AG04450 (cell line): ENCODE results near the gene NPRL2. TPM values are rescaled to one million over a fixed set of nuclear protein-coding genes. Genes with fewer than 3 reads are reported as not detected.

Experiments used
- CTCF ChIA-PET: fragments of 300-600, 350-600 bp; formaldehyde crosslinking; extraction: SDS; loops from one replicate; lab custom pipeline; 2022; ENCODE audit warnings: antibody characterized with exemption, inconsistent platforms; lab: Charles Lee
- POLR2A ChIA-PET: fragments of 350-600 bp; formaldehyde crosslinking; extraction: SDS; loops from one replicate; lab custom pipeline; 2021; ENCODE audit warnings: antibody characterized with exemption, inconsistent platforms; lab: Yijun Ruan, JAX
- DNase-seq: peaks from one replicate; pipeline ENCODE4 v3.0.0-alpha.2; 2011; ENCODE audit warnings: low read depth, low spot score
- H3K27ac ChIP-seq: one replicate; pipeline ENCODE4 v1.5.1; 2012; ENCODE audit warnings: low read depth, low read length, control low read depth
- H3K27me3 ChIP-seq: one replicate; pipeline ENCODE4 v1.6.0; 2012; ENCODE audit warnings: low read length; ENCODE audit not compliant: control insufficient read depth, insufficient read depth
- H3K4me3 ChIP-seq: 2 replicates; pipeline ENCODE4 v1.5.1; 2011; ENCODE audit warnings: mild to moderate bottlenecking, low read depth, low read length, control low read depth
- H3K9me3 ChIP-seq: 2 replicates; pipeline ENCODE4 v1.5.1; 2012; ENCODE audit warnings: low read length; ENCODE audit not compliant: control insufficient read depth, insufficient read depth
- CTCF ChIP-seq: IDR thresholded peaks from 2 replicates; pipeline ENCODE4 v1.5.1; 2011; ENCODE audit warnings: low read depth, low read length, control low read depth, inconsistent platforms
- polyA plus RNA-seq: library from polyadenylated mRNA; depleted of rRNA; stranded (reverse); fragments of >200 nt; gene quantifications from 2 replicates; pipeline ENCODE4 v1.2.3, GENCODE V29; 2011; rRNA removed

Gene NPRL2
- polyA plus RNA-seq, 1 experiment = 25.6 TPM

DNA sequence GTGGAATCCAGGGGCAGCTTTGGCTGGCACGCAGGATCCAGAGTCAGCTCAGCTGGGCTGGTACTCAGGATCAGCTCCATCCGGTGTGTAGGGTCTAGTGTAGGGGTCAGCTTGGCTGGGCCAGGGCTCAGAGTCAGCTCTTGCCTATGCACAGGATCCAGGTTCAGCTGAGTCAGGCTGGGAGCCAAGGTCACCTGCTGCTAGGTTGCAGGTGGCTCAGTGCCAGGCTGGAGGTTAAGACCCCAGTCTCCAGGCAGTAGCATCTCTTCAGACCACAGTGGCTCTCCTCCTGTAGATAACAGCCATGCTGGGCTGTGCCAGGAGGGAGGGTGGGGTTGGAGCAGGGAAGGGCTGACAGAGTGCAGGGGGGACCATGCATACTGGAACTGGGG lies 53.2 kb downstream of the NPRL2 start:
- DNase-seq = no peak
- ChIA-PET POLR2A (no interaction called here), CTCF (interaction anchor here (0.7 to 1.6 kb wide), 2 partner anchors 51 to 71 kb away, joined by 3 to 4 read pairs; no protein-coding TSS in a partner anchor)
- H3K4me3 ChIP-seq = no peak overlapping the region
- no peak overlapping the region for H3K27ac ChIP-seq
- H3K27me3 ChIP-seq = no peaks in the 10 kb centered on the region
- H3K9me3 ChIP-seq = no peaks in the 10 kb centered on the region; the same call in 1 of the 2 replicates
- no peak for TF ChIP-seq CTCF

Other genes with a start within 250 kb of the NPRL2 start
- gene SEMA3F, start 195.5 kb downstream of the NPRL2 start, polyA plus RNA-seq = 14.7 and 17.1 TPM in 2 replicates
- gene GNAT1, start 159.2 kb downstream of the NPRL2 start, polyA plus RNA-seq = not detected in 2 replicates
- gene SLC38A3, start 145.5 kb downstream of the NPRL2 start, polyA plus RNA-seq = 0.06 and 0.11 TPM in 2 replicates
- gene GNAI2, start 114.6 kb downstream of the NPRL2 start, polyA plus RNA-seq = 603 and 661 TPM in 2 replicates
- 22.0 and 24.7 TPM in 2 replicates for gene SEMA3B, start 81.6 kb downstream of the NPRL2 start, polyA plus RNA-seq
- gene LSMEM2, start 71.7 kb downstream of the NPRL2 start, polyA plus RNA-seq = not detected in 2 replicates
- 19.3 and 20.6 TPM in 2 replicates for gene IFRD2, start 58.3 kb downstream of the NPRL2 start, polyA plus RNA-seq
- gene HYAL3, start 51.4 kb downstream of the NPRL2 start, polyA plus RNA-seq = 3.0 and 4.7 TPM in 2 replicates
- 2.0 and 4.6 TPM in 2 replicates for gene NAA80, start 51.4 kb downstream of the NPRL2 start, polyA plus RNA-seq
- 0.25 and 0.32 TPM in 2 replicates for gene HYAL1, start 47.2 kb downstream of the NPRL2 start, polyA plus RNA-seq
- gene HYAL2, start 28.0 kb downstream of the NPRL2 start, polyA plus RNA-seq = 46.6 and 59.7 TPM in 2 replicates
- gene TUSC2, start 22.6 kb downstream of the NPRL2 start, polyA plus RNA-seq = 25.3 and 28.1 TPM in 2 replicates
- 25.1 and 26.5 TPM in 2 replicates for gene RASSF1, start 9.9 kb downstream of the NPRL2 start, polyA plus RNA-seq
- 0.87 and 1.1 TPM in 2 replicates for gene ZMYND10, start 5.0 kb downstream of the NPRL2 start, polyA plus RNA-seq
- gene CYB561D2, start 87 bp upstream of the NPRL2 start, polyA plus RNA-seq = 14.5 and 19.7 TPM in 2 replicates
- gene TMEM115, start 8.7 kb upstream of the NPRL2 start, polyA plus RNA-seq = 26.6 and 38.1 TPM in 2 replicates
- gene CACNA2D2, start 152.9 kb upstream of the NPRL2 start, polyA plus RNA-seq = 0.09 TPM in 2 replicates
- 10.0 and 11.7 TPM in 2 replicates for gene C3orf18, start 217.0 kb upstream of the NPRL2 start, polyA plus RNA-seq
- gene HEMK1, start 218.7 kb upstream of the NPRL2 start, polyA plus RNA-seq = 12.1 and 15.5 TPM in 2 replicates